ENCODE results near the gene CEBPZOS.

Gene CEBPZOS

DNA sequence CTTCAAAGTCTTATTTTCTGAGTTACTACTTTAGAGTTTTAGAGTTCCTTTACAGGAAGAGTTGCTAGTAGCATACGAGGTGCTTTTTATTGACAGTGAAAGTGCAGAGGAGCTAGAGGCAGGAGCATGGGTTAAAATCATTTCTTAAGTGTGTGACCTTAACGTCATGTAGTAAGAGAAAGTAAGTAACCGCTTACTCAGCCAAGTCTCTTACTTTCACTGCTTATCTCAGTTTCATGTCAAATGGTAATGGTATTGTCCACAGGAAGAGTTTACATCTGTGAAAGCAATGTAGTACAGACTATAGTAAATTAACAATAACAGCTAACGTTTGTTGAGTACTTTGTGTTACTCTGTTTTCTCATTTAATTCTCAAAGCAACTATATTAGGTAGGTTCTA, 47.7 kb downstream of the CEBPZOS start:
- no peak for DNase-seq

DNA sequence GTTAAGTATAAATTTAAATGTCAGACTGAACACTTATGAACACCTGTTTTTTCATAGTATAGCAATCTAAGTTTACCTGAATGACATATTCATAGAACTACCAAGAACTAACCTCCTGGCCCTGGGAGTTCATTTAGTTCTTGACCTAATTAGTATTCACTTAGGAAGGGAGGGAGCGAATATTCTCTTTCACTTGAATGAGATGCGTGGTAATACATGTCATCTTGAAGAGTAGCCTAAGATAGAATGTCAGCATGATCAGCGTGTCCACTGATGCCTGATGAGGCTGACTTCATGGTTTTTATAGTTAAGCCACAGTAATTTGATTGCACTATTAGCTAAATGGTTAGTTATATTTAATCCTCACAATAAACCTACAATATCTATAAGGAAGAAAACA, 48.5 kb downstream of the CEBPZOS start:
- DNase-seq: no peak

DNA sequence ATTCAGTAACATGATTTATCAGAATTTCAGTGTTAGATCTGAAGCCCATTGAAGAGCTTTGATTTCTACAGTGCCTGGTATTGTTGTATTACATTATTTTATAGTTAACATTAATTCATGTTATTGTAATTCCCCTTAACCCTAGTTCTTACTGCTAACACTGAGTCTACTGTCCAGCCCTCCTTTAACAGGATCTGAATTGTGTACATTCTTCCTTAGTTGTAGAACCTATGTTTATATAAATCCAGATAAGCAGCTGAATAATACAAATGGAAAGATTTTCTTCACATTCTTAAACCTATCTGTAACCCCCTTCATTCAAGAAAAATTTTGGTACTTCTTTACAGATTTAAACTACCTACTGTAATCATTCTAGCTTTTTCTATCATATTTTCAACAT, 49.9 kb downstream of the CEBPZOS start:
- DNase-seq: no peak

DNA sequence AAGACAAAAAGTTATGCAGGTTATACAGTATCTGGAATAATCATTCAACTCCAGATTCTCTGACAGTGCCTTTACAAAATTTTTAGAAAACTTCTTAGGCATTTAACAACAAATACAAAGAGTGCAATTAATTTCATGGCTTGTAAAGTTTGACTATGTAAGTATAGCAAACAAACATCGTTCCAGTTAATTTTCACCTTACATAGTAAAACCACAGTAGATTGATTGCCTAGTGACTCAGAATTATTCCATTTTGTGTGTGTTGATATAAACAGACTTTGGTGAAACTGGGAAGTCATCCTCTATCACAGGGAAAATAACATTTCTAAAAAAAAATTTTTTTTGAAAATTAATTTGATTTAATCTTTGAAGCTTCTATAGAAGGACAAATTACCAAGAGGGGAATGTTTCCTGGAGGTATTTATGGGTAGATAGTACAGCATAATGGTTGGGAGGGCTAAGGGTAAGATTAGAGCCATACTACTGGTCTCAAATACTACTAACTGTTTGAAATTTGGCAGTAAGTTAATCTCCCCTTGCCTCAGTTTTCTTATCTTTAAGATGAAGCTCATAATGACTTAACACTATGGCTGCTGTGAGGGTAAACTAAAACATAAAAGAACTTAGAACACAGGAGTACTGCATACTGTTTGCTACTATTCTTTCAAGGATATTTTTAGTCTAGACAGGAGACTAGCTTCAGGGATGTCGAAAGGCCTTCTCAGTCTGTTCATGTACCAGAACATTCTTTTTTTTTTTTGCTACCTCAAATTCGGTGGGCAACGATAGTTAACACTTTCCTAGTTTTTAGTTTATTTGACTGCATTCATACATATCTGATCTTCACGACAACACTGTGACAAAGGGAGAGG, 54.8 kb downstream of the CEBPZOS start:
- DNase-seq: no peak
